Measurements from ENCODE around the gene ITPR2.
"Not testable (repeated sequence)": the region's sequence is repeated elsewhere in the genome, so short reads cannot be mapped to it uniquely, and the experiment has no call there.

Gene ITPR2

GRCh38 chr12:26647088-26647487, 185.9 kb downstream of the ITPR2 start:
- Histone ChIP-seq H3K27me3 (ENCODE audit: insufficient read depth, poor library complexity, severe bottlenecking) (no peaks in the 10 kb centered on the region), H3K4me3 (replicated peaks; ENCODE audit: insufficient read depth, low read length) (no peak overlapping the region), H3K27ac (replicated peaks) (no peak overlapping the region)
- no peak for TF ChIP-seq SPI1 (IDR thresholded peaks at IDR 0.05; ENCODE audit: borderline replicate concordance, low read depth)
- TF ChIP-seq, protein P1, sequence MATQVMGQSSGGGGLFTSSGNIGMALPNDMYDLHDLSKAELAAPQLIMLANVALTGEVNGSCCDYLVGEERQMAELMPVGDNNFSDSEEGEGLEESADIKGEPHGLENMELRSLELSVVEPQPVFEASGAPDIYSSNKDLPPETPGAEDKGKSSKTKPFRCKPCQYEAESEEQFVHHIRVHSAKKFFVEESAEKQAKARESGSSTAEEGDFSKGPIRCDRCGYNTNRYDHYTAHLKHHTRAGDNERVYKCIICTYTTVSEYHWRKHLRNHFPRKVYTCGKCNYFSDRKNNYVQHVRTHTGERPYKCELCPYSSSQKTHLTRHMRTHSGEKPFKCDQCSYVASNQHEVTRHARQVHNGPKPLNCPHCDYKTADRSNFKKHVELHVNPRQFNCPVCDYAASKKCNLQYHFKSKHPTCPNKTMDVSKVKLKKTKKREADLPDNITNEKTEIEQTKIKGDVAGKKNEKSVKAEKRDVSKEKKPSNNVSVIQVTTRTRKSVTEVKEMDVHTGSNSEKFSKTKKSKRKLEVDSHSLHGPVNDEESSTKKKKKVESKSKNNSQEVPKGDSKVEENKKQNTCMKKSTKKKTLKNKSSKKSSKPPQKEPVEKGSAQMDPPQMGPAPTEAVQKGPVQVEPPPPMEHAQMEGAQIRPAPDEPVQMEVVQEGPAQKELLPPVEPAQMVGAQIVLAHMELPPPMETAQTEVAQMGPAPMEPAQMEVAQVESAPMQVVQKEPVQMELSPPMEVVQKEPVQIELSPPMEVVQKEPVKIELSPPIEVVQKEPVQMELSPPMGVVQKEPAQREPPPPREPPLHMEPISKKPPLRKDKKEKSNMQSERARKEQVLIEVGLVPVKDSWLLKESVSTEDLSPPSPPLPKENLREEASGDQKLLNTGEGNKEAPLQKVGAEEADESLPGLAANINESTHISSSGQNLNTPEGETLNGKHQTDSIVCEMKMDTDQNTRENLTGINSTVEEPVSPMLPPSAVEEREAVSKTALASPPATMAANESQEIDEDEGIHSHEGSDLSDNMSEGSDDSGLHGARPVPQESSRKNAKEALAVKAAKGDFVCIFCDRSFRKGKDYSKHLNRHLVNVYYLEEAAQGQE (IDR thresholded peaks at IDR 0.05; ENCODE audit: insufficient replicate concordance, low read depth): no peak
- no peak for TF ChIP-seq POLR2AphosphoS5 (IDR thresholded peaks at IDR 0.05; ENCODE audit: low read depth)
- no peak for TF ChIP-seq CTCF (IDR thresholded peaks at IDR 0.05; ENCODE audit: insufficient read depth, low read length)
- no peak for TF ChIP-seq GABPA (IDR thresholded peaks at IDR 0.05; ENCODE audit: low read depth)
- DNase-seq (ENCODE audit: low read depth in 1 of 2, low spot score in 1 of 2): no peak

GRCh38 chr12:26646571-26646970, 186.4 kb downstream of the ITPR2 start:
- TF ChIP-seq CTCF (IDR thresholded peaks at IDR 0.05; ENCODE audit: insufficient read depth, low read length) (no peak), GABPA (IDR thresholded peaks at IDR 0.05; ENCODE audit: low read depth) (no peak), SPI1 (IDR thresholded peaks at IDR 0.05; ENCODE audit: borderline replicate concordance, low read depth) (no peak), POLR2AphosphoS5 (IDR thresholded peaks at IDR 0.05; ENCODE audit: low read depth) (no peak)
- TF ChIP-seq, protein P1 (IDR thresholded peaks at IDR 0.05; ENCODE audit: insufficient replicate concordance, low read depth): no peak
- DNase-seq (ENCODE audit: low read depth in 1 of 2, low spot score in 1 of 2): no peak
- Histone ChIP-seq H3K27me3 (ENCODE audit: insufficient read depth, poor library complexity, severe bottlenecking) (no peaks in the 10 kb centered on the region), H3K27ac (replicated peaks) (no peak overlapping the region), H3K4me3 (replicated peaks; ENCODE audit: insufficient read depth, low read length) (no peak overlapping the region)

DNA sequence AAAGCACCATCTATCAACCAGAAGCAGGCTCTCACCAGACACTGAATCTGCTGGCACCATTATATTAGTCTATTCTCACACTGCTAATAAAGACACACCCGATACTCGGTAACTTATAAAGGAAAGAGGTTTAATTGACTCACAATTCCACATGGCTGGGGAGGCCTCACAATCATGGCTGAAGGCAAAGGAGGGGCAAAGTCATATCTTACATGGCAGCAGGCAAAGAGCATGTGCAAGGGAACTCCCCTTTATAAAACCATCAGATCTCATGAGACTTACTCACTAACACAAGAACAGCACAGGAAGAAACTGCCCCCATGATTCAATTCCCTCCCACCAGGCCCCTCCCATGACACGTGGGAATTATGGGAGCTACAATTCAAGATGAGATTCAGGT, 188.6 kb downstream of the ITPR2 start:
- not testable (repeated sequence) for H3K4me3 ChIP-seq (replicated peaks; ENCODE audit: insufficient read depth, low read length); DNase-seq (ENCODE audit: low read depth in 1 of 2, low spot score in 1 of 2); H3K27me3 ChIP-seq (ENCODE audit: insufficient read depth, poor library complexity, severe bottlenecking); H3K27ac ChIP-seq (replicated peaks)

DNA sequence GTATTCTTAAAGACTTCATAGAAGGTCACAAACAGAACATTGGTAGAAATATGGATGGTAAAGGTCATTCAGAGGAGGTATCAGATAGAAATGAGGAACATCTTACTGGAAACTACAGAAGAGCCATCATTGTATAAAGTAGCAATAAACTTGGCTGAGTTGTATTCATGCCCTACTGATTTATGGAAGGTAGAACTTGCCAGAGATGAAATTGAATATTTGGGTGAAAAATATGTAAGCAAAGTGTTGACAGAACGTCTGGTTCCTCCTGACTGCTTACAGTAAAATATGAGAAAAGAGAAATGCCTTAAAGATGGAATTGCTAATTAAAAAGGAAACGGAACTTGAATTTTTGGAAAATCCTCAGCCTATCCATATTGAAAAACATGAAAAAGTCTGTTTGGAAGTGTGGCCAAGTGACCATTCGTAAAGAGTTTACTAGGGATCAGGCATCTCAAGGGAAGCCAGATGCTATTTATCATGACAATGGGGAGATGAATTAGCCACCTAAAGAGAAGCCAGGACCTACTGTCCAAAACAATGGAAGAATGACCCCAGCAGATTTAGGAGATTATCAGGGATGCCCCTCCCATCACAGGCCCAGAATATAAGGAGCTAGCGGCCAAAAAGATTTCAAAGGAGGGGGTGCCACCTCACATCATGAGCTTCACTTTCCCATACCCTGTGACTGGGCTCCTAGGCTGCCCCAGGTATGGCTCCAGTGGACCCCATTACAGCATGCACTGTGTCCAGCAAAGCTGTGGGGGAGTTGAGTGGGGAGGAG, 189.3 kb downstream of the ITPR2 start:
- Histone ChIP-seq H3K27ac (replicated peaks) (no peak overlapping the region), H3K27me3 (ENCODE audit: insufficient read depth, poor library complexity, severe bottlenecking) (no peaks in the 10 kb centered on the region), H3K4me3 (replicated peaks; ENCODE audit: insufficient read depth, low read length) (no peak overlapping the region)
- no peak for DNase-seq (ENCODE audit: low read depth in 1 of 2, low spot score in 1 of 2)
- TF ChIP-seq, protein P1 (IDR thresholded peaks at IDR 0.05; ENCODE audit: insufficient replicate concordance, low read depth): no peak
- TF ChIP-seq POLR2AphosphoS5 (IDR thresholded peaks at IDR 0.05; ENCODE audit: low read depth): no peak
- no peak for TF ChIP-seq CTCF (IDR thresholded peaks at IDR 0.05; ENCODE audit: insufficient read depth, low read length)
- no peak for TF ChIP-seq GABPA (IDR thresholded peaks at IDR 0.05; ENCODE audit: low read depth)
- TF ChIP-seq SPI1 (IDR thresholded peaks at IDR 0.05; ENCODE audit: borderline replicate concordance, low read depth): no peak

Data from HL-60 (cell line).